Mesenchymal stem cell (in vitro differentiated cells and primary cell): ENCODE measurements around the gene DSCAML1.

Source experiments
- DNase-seq: peaks from one replicate; pipeline ENCODE4 v3.0.0-alpha.2; 2013
- H2AFZ ChIP-seq: one replicate; pipeline ENCODE4 v1.6.1; 2013; ENCODE audit warnings: low read depth, mild to moderate bottlenecking, control low read depth, inconsistent platforms, low read length, moderate library complexity
- H2AK5ac ChIP-seq: 2 replicates; pipeline ENCODE4 v1.6.1; 2013; ENCODE audit warnings: low read length, moderate library complexity, mild to moderate bottlenecking, inconsistent platforms; ENCODE audit not compliant: severe bottlenecking
- H2BK120ac ChIP-seq: one replicate; pipeline ENCODE4 v1.6.1; 2013; ENCODE audit warnings: low read depth, mild to moderate bottlenecking, inconsistent platforms, low read length, moderate library complexity
- H2BK12ac ChIP-seq, 2 experiments: one replicate each; pipeline ENCODE4 v1.6.1; 2013; ENCODE audit warnings: inconsistent platforms in 2 of 2, low read length in 2 of 2, mild to moderate bottlenecking in 2 of 2, moderate library complexity in 2 of 2, control low read depth in 1 of 2
- H2BK15ac ChIP-seq: one replicate; pipeline ENCODE4 v1.6.1; 2013; ENCODE audit warnings: mild to moderate bottlenecking, low read depth, inconsistent platforms; ENCODE audit not compliant: poor library complexity, severe bottlenecking
- H2BK5ac ChIP-seq: 2 replicates; pipeline ENCODE4 v1.6.1; 2013; ENCODE audit warnings: low read depth, mild to moderate bottlenecking, low read length, control low read depth, inconsistent platforms; ENCODE audit not compliant: poor library complexity, severe bottlenecking
- H3K14ac ChIP-seq, 2 experiments: one replicate each; pipeline ENCODE4 v1.6.1; 2013; ENCODE audit warnings: inconsistent platforms in 2 of 2, low read length in 2 of 2, control low read depth in 1 of 2, mild to moderate bottlenecking in 1 of 2, moderate library complexity in 1 of 2
- H3K18ac ChIP-seq, 2 experiments: one replicate each; pipeline ENCODE4 v1.6.1; 2013; ENCODE audit warnings: inconsistent platforms in 2 of 2, low read length in 2 of 2, control low read depth in 1 of 2, low read depth in 1 of 2, mild to moderate bottlenecking in 1 of 2
- H3K23ac ChIP-seq, 2 experiments: one replicate each; pipeline ENCODE4 v1.6.1; 2013; ENCODE audit warnings: inconsistent platforms in 2 of 2, low read length in 2 of 2, mild to moderate bottlenecking in 2 of 2, moderate library complexity in 2 of 2, control low read depth in 1 of 2
- H3K27ac ChIP-seq: 2 replicates; pipeline ENCODE4 v1.5.1; 2013; ENCODE audit warnings: mild to moderate bottlenecking, moderate library complexity, low read length, control low read depth, inconsistent platforms; ENCODE audit not compliant: poor library complexity, severe bottlenecking
- H3K27me3 ChIP-seq, 2 experiments: 2 replicates each; pipeline versions ENCODE4 v1.6.1 to v1.7.0; 2013; ENCODE audit warnings: low read length in 2 of 2, mild to moderate bottlenecking in 2 of 2, moderate library complexity in 2 of 2, control low read depth in 1 of 2, inconsistent platforms in 1 of 2; ENCODE audit not compliant: control insufficient read depth in 1 of 2, insufficient read depth in 1 of 2
- H3K36me3 ChIP-seq, 2 experiments: 2 replicates each; pipeline versions ENCODE4 v1.6.1 to v1.7.0; 2013; ENCODE audit warnings: low read length in 2 of 2, control low read depth in 1 of 2, inconsistent platforms in 1 of 2, low read depth in 1 of 2, mild to moderate bottlenecking in 1 of 2; ENCODE audit not compliant: insufficient read depth in 2 of 2, control insufficient read depth in 1 of 2
- H3K4ac ChIP-seq, 2 experiments: one replicate each; pipeline ENCODE4 v1.6.1; 2013; ENCODE audit warnings: inconsistent platforms in 2 of 2, low read length in 2 of 2, mild to moderate bottlenecking in 2 of 2, moderate library complexity in 2 of 2, control low read depth in 1 of 2, low read depth in 1 of 2
- H3K4me1 ChIP-seq: 2 replicates; pipeline ENCODE4 v1.6.1; 2013; ENCODE audit warnings: low read depth, low read length, control low read depth; ENCODE audit not compliant: control insufficient read depth, insufficient read depth
- H3K4me2 ChIP-seq: 2 replicates; pipeline ENCODE4 v1.6.1; 2013; ENCODE audit warnings: low read length, mild to moderate bottlenecking, inconsistent platforms; ENCODE audit not compliant: poor library complexity, severe bottlenecking
- H3K4me3 ChIP-seq, 2 experiments: 2 replicates each; pipeline versions ENCODE4 v1.5.1 to v1.7.0; 2013; ENCODE audit warnings: low read length in 2 of 2, mild to moderate bottlenecking in 2 of 2, control low read depth in 1 of 2, low read depth in 1 of 2; ENCODE audit not compliant: insufficient read depth in 1 of 2
- H3K79me1 ChIP-seq: replicated peaks from 2 replicates; pipeline ENCODE4 v1.6.1; 2013; ENCODE audit warnings: mild to moderate bottlenecking, control low read depth, low read length, inconsistent platforms; ENCODE audit not compliant: poor library complexity, severe bottlenecking
- H3K9ac ChIP-seq: 2 replicates; pipeline ENCODE4 v1.7.0; 2013; ENCODE audit warnings: mild to moderate bottlenecking, low read length, moderate library complexity
- H3K9me3 ChIP-seq: 2 replicates; pipeline ENCODE4 v1.7.0; 2013; ENCODE audit warnings: mild to moderate bottlenecking, low read length; ENCODE audit not compliant: control insufficient read depth
- H4K8ac ChIP-seq: one replicate; pipeline ENCODE4 v1.6.1; 2013; ENCODE audit warnings: inconsistent platforms, mild to moderate bottlenecking, low read length, moderate library complexity
- H4K91ac ChIP-seq: one replicate; pipeline ENCODE4 v1.6.1; 2013; ENCODE audit warnings: mild to moderate bottlenecking, low read length, inconsistent platforms
- WGBS: methylation state at CpG from one replicate; pipeline ENCODE4 v1.1.7; 2013; ENCODE audit warnings: mixed read lengths; 5-methylcytosine and 5-hydroxymethylcytosine counted together

Gene DSCAML1

DNA sequence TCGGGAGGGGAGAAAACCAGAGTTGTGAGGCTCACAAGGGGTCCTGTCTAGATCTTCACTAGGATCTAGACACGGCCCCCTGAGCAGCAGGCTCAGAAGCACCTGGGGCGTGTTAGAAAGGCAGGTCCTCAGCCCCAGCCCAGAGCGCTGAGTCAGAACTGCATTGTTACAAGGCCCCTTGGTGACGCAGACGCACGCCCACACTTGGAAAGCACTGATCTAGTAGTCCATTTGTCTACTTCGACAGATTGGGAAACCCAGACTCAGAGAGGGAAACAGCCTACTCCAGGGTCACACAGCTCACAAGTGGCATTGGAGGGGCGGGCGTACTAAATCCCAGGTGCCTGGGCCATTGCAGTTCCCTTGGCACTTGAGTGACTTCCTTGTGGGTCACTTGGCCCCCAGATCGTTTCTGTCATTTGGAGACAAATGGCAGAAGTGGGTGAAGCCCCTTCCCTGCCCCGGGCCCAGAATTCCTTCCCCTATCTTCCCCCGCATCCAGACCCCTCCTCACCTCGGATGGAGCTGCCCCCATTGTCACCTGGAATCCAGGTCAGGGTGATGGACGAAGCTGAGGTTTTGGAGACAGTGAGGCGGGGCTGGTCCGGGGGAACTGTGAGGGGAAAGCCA lies 358.5 kb downstream of the DSCAML1 start:
- Histone ChIP-seq H2BK15ac (no peak overlapping the region), H4K8ac (no peak overlapping the region), H2BK12ac (no peak overlapping the region), H4K91ac (no peak overlapping the region), H3K4me3 (peak overlapping the region in 1 of 2 experiments; percentile 14), H2BK5ac (no peak overlapping the region), H2AFZ (no peak overlapping the region), H3K23ac (no peak overlapping the region), H3K27me3 (peaks cover 59 to 69% of the 10 kb centered on the region in 2 experiments), H3K36me3 (no peaks in the 10 kb centered on the region), H3K27ac (no peak overlapping the region), H3K4ac (no peak overlapping the region), H3K18ac (no peak overlapping the region), H3K79me1 (no peaks in the 10 kb centered on the region), H2BK120ac (no peak overlapping the region), H3K4me1 (no peaks in the 10 kb centered on the region), H3K9ac (no peak overlapping the region), H3K9me3 (peaks cover 2% of the 10 kb centered on the region), H3K4me2 (no peak overlapping the region), H3K14ac (no peak overlapping the region), H2AK5ac (no peak overlapping the region)
- WGBS: 85% methylated on average over 14 of the region's 17 CpGs
- DNase-seq: no peak

DNA sequence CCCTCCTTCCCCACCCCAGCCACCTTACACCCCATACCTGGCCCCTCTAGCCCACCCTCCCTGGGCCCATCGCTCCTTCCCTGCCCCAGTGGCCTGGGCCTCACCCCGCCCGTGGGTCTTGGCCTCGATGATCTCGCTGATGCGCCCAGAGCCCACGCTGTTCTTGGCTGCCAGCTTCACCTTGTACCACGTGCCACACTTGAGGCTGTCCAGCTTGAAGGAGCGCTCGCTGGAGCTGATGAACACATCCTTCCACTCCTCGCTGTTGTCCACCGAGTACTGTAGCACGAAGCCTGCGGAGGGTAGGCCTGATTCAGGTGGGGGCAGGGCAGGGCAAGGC lies 359.3 kb downstream of the DSCAML1 start:
- Histone ChIP-seq H3K9ac (no peak overlapping the region), H2AFZ (no peak overlapping the region), H3K4me1 (no peaks in the 10 kb centered on the region), H4K91ac (no peak overlapping the region), H3K14ac (no peak overlapping the region), H2BK15ac (no peak overlapping the region), H4K8ac (no peak overlapping the region), H3K4ac (no peak overlapping the region), H2AK5ac (no peak overlapping the region), H3K18ac (no peak overlapping the region), H2BK120ac (no peak overlapping the region), H3K4me3 (no peak overlapping the region), H3K27ac (no peak overlapping the region), H3K4me2 (no peak overlapping the region), H3K79me1 (no peaks in the 10 kb centered on the region), H3K23ac (no peak overlapping the region), H2BK12ac (no peak overlapping the region), H3K9me3 (peaks cover 2% of the 10 kb centered on the region), H3K36me3 (peaks cover 0 to 3% of the 10 kb centered on the region in 2 experiments), H2BK5ac (no peak overlapping the region), H3K27me3 (peaks cover 58 to 70% of the 10 kb centered on the region in 2 experiments)
- 87% methylated on average over 14 of the region's 14 CpGs for WGBS
- DNase-seq: no peak

DNA sequence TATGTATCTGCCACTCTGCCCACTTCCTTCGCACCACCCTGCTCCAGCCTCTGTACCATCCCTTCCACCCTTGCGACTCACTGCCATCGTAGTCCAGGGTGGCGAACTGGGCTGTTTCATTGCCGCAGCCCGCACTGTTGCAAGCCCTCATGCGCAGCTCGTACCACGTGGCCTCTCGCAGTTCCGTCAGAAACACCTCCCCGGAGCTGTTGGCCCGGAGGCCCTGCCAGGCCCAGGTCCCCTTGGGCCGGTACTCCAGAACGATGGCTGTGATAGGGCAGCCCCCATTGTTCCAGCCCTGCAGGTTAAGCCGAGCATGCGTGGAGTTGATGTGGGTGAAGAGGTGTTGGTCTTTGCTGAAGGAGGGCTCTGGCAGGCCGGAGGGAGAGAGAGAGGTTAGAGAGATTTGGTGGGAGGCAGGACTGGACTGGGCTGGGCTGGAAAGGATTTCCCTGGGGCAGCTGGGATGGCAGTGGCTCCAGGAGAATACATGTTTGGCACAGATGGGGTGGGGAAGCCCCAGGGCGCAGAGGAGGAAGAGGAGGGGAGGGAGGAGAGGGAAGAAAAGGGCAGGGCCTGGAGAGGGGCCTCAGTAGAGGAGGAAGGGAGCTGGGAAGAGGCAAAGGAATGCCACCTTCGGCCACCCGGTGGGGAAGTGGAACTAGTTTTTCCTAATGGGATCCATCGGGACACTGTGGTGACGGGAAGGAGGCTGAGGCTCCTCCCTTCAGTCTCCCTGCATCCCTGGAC lies 359.8 kb downstream of the DSCAML1 start:
- H3K4me3 ChIP-seq: no peak overlapping the region
- no peak overlapping the region for H3K27ac ChIP-seq
- no peaks in the 10 kb centered on the region for H3K79me1 ChIP-seq
- no peak overlapping the region for H2BK15ac ChIP-seq
- H3K14ac ChIP-seq: no peak overlapping the region
- no peak overlapping the region for H2AK5ac ChIP-seq
- no peak for DNase-seq
- no peak overlapping the region for H4K91ac ChIP-seq
- no peak overlapping the region for H2BK120ac ChIP-seq
- WGBS: 78% methylated on average over 23 of the region's 23 CpGs
- peaks cover 55 to 65% of the 10 kb centered on the region in 2 experiments for H3K27me3 ChIP-seq
- H3K4me2 ChIP-seq: no peak overlapping the region
- H3K9me3 ChIP-seq: peaks cover 2% of the 10 kb centered on the region
- H2BK12ac ChIP-seq: no peak overlapping the region
- H3K4ac ChIP-seq: no peak overlapping the region
- no peak overlapping the region for H3K18ac ChIP-seq
- H3K4me1 ChIP-seq: no peaks in the 10 kb centered on the region
- H3K23ac ChIP-seq: no peak overlapping the region
- H3K9ac ChIP-seq: no peak overlapping the region
- no peak overlapping the region for H2AFZ ChIP-seq
- H4K8ac ChIP-seq: no peak overlapping the region
- no peak overlapping the region for H2BK5ac ChIP-seq
- peaks cover 0 to 3% of the 10 kb centered on the region in 2 experiments for H3K36me3 ChIP-seq

DNA sequence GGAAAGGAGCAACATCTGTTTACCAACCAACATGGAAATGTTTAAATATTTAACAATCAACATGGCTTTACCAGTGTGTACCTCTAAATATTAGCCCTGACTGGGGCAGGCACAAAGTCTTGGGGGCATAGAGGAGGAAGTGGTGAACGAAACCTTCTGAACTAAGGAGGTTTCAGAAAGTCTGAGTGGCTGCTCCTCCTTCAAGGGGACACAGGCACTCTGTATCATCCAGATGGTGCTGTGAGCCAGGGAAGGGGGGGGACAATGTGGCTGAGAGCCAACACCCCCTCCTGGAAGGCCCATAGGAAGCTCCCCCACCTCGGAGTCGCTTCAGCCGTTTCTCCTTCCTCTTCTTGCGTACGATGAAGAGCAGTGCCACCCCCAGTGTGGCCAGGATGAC lies 361.7 kb downstream of the DSCAML1 start:
- 68% methylated on average over 4 of the region's 6 CpGs for WGBS

More for the DNA sequence above, 361.7 kb downstream of the DSCAML1 start:
- peaks cover 2% of the 10 kb centered on the region for H3K9me3 ChIP-seq
- DNase-seq: no peak
- H3K23ac ChIP-seq: no peak overlapping the region
- no peak overlapping the region for H2BK12ac ChIP-seq
- no peak overlapping the region for H3K9ac ChIP-seq
- H3K18ac ChIP-seq: no peak overlapping the region
- no peak overlapping the region for H3K4me3 ChIP-seq
- no peak overlapping the region for H3K27ac ChIP-seq
- H3K14ac ChIP-seq: no peak overlapping the region
- H2AFZ ChIP-seq: no peak overlapping the region
- no peaks in the 10 kb centered on the region for H3K4me1 ChIP-seq
- H3K27me3 ChIP-seq: peaks cover 63 to 65% of the 10 kb centered on the region in 2 experiments
- no peak overlapping the region for H4K8ac ChIP-seq
- peaks cover 0 to 9% of the 10 kb centered on the region in 2 experiments for H3K36me3 ChIP-seq
- no peak overlapping the region for H2AK5ac ChIP-seq
- H3K4ac ChIP-seq: no peak overlapping the region
- no peak overlapping the region for H4K91ac ChIP-seq
- H2BK5ac ChIP-seq: no peak overlapping the region
- H2BK120ac ChIP-seq: no peak overlapping the region
- H2BK15ac ChIP-seq: no peak overlapping the region
- no peaks in the 10 kb centered on the region for H3K79me1 ChIP-seq
- no peak overlapping the region for H3K4me2 ChIP-seq
